HK-2 (cell line): ENCODE results near the gene TBL1XR1.

ENCODE experiments used
- DNase-seq: peaks from one replicate; pipeline ENCODE4 v3.0.0-alpha.2; 2018; ENCODE audit not compliant: unreplicated experiment

TBL1XR1 gene

DNA sequence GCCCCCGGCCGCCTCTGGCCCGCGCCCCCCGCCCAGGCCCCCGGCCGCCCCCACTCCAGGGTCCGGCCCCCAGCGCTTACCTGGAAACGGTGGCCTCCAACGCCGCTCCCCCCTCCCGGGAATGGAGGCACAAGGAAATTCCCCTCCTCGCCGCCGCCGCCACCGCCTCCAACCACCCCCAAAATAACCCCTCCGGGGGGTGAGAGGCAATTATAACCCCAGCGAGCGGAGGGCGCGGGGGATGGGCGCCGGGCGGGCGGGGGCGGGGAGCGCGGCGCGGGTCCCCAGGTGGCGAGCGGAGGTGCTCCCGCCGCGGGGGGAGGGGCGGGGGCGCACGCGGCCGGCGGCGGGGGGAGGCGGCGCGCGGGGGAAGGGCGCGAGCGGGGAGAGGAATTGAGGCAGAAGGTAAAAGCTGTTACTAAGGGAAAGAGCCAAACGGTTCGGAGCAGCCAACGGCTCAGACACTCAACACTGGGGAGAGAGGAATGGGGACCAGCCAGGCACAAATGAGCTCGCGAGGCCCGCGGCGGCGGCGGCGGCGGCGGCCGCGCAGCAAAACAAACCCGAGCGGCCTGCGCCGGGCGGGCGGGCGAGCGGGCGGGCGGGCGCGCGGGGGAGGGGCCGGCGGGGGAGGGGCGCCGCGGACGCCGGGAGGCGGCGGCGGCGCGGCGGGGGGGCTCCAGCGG, at the start of gene TBL1XR1:
TBL1XR1 (minus strand) TSS at position 442 of the 686 bp plus-strand sequence. CDS start 132,505 bp downstream, outside the sequence.
- DNase-seq: peak; percentile 90

DNA sequence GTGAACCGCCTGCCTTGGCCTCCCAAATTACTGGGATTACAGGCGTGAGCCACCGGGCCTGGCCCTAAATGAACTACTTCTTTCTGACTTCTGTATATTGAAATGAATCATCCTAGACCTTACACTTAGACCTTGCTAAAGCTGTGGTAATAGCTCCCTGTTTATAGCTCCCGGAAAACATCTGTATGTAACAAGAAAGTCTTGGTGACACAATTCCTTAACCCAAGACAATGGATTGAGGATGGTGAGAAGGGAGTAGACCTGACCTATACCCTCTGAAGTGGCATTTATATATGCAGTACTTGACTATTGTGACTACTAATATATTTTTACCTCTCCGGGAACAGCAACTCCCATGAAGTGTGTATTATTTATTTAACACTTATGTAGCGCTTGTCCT, 48.0 kb upstream of the TBL1XR1 start:
- DNase-seq: no peak

GRCh38 chr3:177244606-177245005, 47.3 kb upstream of the TBL1XR1 start:
- DNase-seq: no peak

DNA sequence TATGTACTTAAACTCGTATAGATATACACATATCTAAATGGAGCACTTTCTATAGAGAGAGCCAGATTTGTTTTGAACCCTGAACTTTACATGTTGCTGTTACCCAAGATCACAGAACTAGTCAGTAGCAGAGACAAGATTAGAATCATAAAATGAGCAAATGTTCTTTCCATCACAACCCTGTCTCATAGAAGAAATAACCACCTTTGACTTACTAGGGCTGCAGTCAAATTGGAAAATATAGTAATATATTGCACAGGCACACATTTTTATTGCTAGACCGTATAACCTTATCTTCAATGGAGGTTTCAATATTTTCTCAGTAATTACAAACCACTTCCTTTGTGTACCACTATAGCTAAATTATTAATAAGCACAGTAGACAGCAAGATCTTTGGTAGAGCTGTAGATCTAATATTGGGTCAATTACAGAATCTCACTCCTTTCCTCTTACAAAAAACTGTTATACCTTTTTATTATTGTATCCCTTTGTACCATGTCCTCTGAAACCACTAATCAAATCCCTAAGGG, 41.5 kb upstream of the TBL1XR1 start:
- DNase-seq: no peak

DNA sequence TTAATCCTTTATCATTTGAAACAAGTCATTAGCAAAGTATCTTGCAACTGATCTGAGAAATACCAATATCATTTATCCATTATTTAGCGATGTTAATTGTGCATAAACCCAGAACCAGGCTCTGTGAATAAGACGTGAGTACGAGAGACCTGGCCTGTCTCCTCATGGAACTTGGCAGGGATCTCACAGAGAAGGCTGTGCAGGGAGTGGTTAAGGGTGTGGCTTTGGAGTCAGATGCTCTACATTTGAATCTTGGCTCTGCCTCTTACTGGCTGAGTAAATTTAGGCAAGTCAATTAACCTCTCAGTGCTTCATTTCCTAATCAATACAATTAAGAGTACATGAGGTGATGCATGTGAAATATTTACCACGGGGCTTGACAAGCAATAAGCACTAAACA, 39.9 kb upstream of the TBL1XR1 start:
- no peak for DNase-seq

DNA sequence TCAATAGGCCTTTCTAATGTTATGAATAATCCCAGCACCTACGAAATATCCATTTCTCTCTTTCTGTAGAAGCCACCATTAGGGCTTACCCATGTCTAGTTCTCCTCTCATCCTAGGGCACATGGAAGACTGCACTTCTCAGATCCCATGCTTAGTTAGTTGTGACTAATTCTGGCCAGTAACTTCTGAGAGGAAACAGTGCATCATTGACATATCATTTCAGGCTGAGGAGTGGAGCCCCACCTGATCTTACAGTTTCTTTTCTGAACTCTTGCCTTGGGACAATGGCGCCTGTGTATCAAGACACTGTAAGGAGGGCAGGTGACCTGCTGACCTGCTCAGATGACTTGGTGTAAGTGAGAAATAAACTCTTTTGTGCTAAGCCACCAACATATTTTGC, 39.4 kb upstream of the TBL1XR1 start:
- DNase-seq: no peak

DNA sequence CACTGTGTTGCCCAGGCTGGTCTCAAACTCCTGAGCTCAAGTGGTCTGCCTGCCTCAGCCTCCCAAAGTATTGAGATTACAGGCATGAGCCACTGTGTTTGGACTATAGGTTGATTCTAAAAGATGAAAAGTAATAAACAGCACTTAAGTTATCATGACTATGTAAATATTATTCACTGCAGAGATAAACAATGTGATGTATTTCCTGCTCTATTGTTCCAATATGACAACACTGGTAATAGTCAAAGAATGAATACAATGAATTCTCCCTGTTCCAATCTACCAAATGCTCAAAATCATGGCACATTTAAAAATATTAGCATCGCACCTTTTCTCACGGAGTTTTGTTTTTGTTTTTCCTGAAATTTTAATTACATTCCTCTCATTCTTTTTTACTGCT, 36.8 kb upstream of the TBL1XR1 start:
- no peak for DNase-seq

DNA sequence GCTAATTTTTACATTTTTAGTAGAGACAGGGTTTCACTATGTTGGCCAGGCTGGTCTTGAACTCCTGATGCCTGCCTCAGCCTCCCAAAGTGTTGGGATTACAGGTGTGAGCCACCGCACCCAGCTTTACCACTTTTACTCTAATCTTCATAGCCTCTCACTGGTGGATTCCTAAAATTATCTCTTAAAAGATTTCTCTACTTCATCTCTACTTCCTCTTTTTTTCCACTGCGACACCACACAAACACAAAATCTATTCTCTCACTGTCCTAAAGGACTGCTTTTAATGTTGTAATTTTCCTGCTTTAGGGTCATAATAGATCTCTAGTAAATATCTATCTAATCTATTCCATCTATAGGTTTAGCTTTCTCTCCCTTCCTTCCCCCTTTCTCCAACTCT, 34.0 kb upstream of the TBL1XR1 start:
- no peak for DNase-seq

DNA sequence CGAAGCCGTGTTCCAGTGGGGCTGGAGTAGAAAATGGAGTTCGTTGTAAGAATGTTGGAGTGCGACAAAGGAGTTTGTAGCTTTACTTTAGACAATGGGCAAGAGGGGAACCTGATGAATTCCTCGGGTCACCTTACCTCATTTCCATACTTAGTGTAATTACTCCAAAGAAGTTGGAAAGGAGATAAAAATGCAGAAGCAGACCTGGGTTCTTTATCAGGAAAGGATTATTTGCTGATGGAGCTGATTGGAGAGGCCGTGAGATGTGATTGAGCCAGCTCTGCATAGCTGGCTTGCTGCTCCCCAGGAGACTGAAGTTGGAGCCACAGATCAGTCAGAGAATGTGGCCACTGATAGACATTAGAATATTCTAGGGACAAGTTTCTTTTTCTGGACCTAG, 33.4 kb upstream of the TBL1XR1 start:
- no peak for DNase-seq

GRCh38 chr3:177229791-177230190, 32.5 kb upstream of the TBL1XR1 start:
- no peak for DNase-seq

DNA sequence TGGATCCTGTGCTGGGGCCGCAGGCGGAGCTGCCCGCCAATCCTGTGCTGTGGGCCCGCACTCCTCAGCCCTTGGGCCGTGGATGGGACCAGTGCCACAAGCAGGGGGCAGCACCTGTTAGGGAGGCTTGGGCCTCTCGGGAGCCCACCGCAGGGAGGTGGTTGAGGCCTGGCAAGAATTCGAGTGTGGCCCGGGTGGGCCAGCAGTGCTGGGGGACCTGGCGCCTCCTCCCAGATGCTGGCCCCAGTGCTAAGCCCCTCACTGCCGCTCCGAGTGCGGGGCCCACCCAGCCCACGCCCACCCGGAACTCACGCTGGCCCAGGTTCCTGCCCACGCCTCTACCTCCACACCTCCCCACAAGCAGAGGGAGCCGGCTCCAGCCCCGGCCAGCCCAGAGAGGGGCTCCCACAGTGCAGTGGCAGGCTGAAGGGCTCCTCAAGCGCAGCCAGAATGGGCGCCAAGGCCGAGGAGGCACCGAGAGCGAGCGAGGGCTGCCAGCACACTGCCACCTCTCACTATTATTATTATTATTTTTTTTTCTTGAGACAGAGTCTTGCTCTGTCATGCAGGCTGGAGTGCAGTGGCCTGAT, 31.4 kb upstream of the TBL1XR1 start:
- DNase-seq: no peak

- DNase-seq: no peak
Measured at GRCh38 chr3:177224414-177224813, 27.1 kb upstream of the TBL1XR1 start.

DNA sequence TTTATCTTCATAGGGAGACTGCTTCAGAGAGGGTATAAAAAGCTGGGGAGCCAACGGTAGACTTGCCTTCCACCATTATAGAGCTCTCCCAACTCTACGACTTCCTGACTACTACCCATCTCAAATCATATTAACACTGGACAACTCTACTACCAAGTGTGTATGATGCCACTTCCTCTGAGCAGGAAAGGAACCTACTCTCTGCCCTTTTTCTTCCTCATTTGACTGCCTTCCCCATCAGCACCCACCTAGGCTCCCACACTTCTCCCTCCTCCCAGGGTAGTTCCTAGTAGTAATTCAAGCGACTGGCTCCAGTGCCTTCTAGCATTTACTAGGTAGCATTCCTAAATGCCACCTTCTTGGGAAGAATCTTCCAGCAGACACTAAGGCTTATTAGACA, 24.5 kb upstream of the TBL1XR1 start:
- DNase-seq: no peak

- no peak for DNase-seq
Measured at GRCh38 chr3:177220136-177220974, 23.1 kb upstream of the TBL1XR1 start.

DNA sequence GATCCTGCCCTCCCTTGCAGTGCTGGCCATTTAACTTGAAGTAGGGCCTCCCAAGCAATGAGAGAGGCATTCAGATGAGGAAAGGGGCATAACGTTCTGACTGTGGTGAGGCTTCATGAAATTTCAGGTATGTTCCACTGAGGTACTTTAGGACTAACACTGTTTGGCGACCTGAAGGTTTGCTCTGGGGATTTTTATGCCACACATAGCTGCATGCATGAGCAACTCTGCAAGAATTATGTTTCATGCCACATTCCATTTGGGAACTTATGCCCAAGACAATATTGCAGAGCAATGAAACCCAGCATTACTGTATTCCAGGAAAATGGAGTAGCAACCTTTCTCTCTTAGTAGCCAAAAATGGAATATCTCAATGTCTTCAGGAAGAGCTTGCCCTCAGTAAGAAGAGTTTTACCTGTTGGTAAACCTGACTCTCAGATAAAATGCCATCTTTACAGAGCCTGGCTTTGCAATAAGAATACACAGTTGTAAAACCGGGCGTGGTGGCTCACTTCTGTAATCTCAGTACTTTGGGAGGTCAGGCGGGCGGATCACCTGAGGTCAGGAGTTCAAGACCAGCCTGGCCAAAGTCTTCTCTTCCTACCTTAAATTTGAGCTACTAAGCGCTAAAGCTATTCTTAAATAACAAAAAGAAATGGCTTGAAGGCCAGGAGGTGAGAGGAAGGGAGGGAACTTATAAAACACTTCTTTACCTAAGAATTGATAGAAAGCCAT, 16.7 kb upstream of the TBL1XR1 start:
- no peak for DNase-seq

DNA sequence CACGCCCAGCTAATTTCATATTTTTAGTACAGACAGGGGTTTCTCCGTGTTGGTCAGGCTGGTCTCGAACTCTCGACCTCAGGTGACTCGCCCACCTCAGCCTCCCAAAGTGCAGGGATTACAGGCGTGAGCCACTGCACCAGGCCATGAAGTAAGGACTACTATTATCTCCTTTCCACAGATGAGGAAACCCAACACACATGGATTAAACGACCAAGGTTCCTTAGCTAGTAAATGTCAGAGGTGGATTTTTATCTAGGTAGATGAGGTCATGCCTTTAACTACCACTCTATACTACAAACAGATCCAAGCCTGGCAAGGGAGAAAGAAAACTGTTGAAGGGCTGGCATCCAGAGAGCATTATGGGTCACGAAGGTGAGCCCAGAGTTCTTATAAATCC, 15.5 kb upstream of the TBL1XR1 start:
- no peak for DNase-seq

GRCh38 chr3:177212278-177212610, 15.0 kb upstream of the TBL1XR1 start:
- DNase-seq: no peak

GRCh38 chr3:177211503-177212277, 14.4 kb upstream of the TBL1XR1 start:
- no peak for DNase-seq

DNA sequence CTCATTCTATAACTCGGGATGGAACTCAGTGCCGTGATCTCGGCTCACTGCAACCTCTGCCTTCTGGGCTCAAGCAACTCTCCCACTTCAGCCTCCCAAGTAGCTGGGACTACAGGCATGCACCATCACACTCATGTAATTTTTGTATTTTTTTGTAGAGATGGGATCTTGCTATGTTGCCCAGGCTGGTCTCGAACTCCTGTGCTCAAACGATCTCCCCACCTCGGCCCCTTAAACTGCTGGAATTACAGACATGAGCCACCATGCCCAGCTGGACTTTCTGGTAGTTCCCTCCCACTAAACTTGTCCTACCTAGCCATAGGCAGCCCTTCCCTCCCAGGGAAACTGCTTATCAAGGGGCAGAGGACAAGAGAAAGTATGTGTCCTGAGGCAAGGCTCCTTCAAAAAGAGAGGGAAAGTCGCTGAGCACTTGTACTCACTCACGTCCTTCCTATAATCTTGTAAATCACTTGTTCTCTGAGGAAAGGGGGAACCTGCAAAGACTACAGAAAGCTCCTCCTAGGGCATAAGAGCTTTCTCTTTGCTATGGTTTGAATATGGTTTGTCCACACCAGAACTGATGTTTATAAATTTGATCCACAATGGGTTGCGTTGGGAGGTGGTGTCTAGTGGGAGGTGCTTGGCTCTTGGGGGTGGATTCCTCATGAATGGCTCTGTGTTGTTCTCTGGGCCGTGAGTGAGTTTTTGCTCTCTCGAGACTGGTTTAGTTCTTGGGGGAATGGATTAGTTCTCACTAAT, 13.6 kb upstream of the TBL1XR1 start:
- DNase-seq: no peak

DNA sequence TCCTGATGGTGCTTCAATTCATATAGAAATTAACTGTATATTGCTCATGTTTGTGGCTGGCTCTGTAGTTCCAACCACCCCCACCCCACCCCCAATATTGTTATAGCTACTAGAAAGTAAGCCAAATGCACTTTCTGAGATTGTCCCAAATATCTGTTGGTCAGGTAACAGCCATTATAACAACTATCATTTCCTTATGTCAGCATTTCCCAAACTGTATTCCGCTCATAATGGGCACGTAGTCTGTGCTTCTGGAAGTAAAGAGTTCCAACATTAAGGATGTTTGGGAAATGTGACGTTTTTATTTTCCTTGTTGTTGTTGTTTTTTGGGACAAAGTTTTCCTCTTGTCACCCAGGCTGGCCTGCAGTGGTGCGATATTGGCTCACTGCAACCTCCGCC, 12.2 kb upstream of the TBL1XR1 start:
- no peak for DNase-seq

GRCh38 chr3:177208781-177209180, 11.5 kb upstream of the TBL1XR1 start:
- DNase-seq: no peak
